ENCODE data around the gene SLC5A10. TPM values are rescaled to one million over a fixed set of nuclear protein-coding genes. Genes with fewer than 3 reads are reported as not detected.

Gene SLC5A10
- polyA plus RNA-seq, 1 donor from 2014 or later: not detected

GRCh38 chr17:18917506-18918032 is 34.4 kb upstream of the SLC5A10 start:
- no peak overlapping the region for H3K4me3 ChIP-seq (ENCODE audit: low read length)
- H3F3A ChIP-seq (ENCODE audit: insufficient read depth, low read length, poor library complexity, severe bottlenecking): no peaks in the 10 kb centered on the region
- no peaks in the 10 kb centered on the region for H4K20me1 ChIP-seq (ENCODE audit: insufficient read depth)
- no peak overlapping the region for H2AFZ ChIP-seq (ENCODE audit: low read depth, low read length)
- H3K27ac ChIP-seq (ENCODE audit: low read length): no peak overlapping the region
- no peaks in the 10 kb centered on the region for H3K79me2 ChIP-seq (replicated peaks; ENCODE audit: insufficient read depth, low read length)
- no peak overlapping the region for H3K9ac ChIP-seq (ENCODE audit: low read length)
- H3K27me3 ChIP-seq (ENCODE audit: insufficient read depth, low read depth, low read length): no peaks in the 10 kb centered on the region
- H3K9me2 ChIP-seq (ENCODE audit: insufficient read depth, low read length): no peaks in the 10 kb centered on the region
- peaks cover 4% of the 10 kb centered on the region for H3K36me3 ChIP-seq (ENCODE audit: insufficient read depth, low read length)
- TF ChIP-seq RAD21 (conservative IDR thresholded peaks at IDR 0.05): no peak
- no peak for TF ChIP-seq EZH2 (IDR thresholded peaks at IDR 0.05; ENCODE audit: borderline replicate concordance, insufficient read depth, low read length, poor library complexity, severe bottlenecking)
- TF ChIP-seq CTCF (IDR thresholded peaks at IDR 0.05; ENCODE audit: poor library complexity, severe bottlenecking): no peak
- no peak for TF ChIP-seq SMC3 (conservative IDR thresholded peaks at IDR 0.05; ENCODE audit: poor library complexity)
- H3K4me2 ChIP-seq (ENCODE audit: low read length): no peak overlapping the region
- H3K9me3 ChIP-seq (ENCODE audit: low read length): no peaks in the 10 kb centered on the region

GRCh38 chr17:18919963-18920362 is 32.0 kb upstream of the SLC5A10 start:
- H3K9me3 ChIP-seq (ENCODE audit: low read length): no peaks in the 10 kb centered on the region
- H2AFZ ChIP-seq (ENCODE audit: low read depth, low read length): no peak overlapping the region
- H4K20me1 ChIP-seq (ENCODE audit: insufficient read depth): no peaks in the 10 kb centered on the region
- H3K4me3 ChIP-seq (ENCODE audit: low read length): no peak overlapping the region
- no peak overlapping the region for H3K4me2 ChIP-seq (ENCODE audit: low read length)
- no peaks in the 10 kb centered on the region for H3K9me2 ChIP-seq (ENCODE audit: insufficient read depth, low read length)
- H3K27me3 ChIP-seq (ENCODE audit: insufficient read depth, low read depth, low read length): no peaks in the 10 kb centered on the region
- no peak overlapping the region for H3K27ac ChIP-seq (ENCODE audit: low read length)
- no peaks in the 10 kb centered on the region for H3F3A ChIP-seq (ENCODE audit: insufficient read depth, low read length, poor library complexity, severe bottlenecking)
- TF ChIP-seq POLR2AphosphoS5 (IDR thresholded peaks at IDR 0.05): no peak
- TF ChIP-seq RAD21 (conservative IDR thresholded peaks at IDR 0.05): no peak
- TF ChIP-seq MXI1 (conservative IDR thresholded peaks at IDR 0.05; ENCODE audit: poor library complexity, severe bottlenecking): no peak
- no peak for TF ChIP-seq EP300 (conservative IDR thresholded peaks at IDR 0.05; ENCODE audit: poor library complexity, severe bottlenecking)
- no peak for TF ChIP-seq EZH2 (IDR thresholded peaks at IDR 0.05; ENCODE audit: borderline replicate concordance, insufficient read depth, low read length, poor library complexity, severe bottlenecking)
- TF ChIP-seq SMC3 (conservative IDR thresholded peaks at IDR 0.05; ENCODE audit: poor library complexity): no peak
- peaks cover 4% of the 10 kb centered on the region for H3K79me2 ChIP-seq (replicated peaks; ENCODE audit: insufficient read depth, low read length)
- peaks cover 4% of the 10 kb centered on the region for H3K36me3 ChIP-seq (ENCODE audit: insufficient read depth, low read length)
- no peak overlapping the region for H3K9ac ChIP-seq (ENCODE audit: low read length)

- Histone ChIP-seq H3F3A (ENCODE audit: insufficient read depth, low read length, poor library complexity, severe bottlenecking) (no peaks in the 10 kb centered on the region), H3K4me2 (ENCODE audit: low read length) (no peak overlapping the region), H3K27ac (ENCODE audit: low read length) (no peak overlapping the region), H3K9me3 (ENCODE audit: low read length) (no peaks in the 10 kb centered on the region), H3K27me3 (ENCODE audit: insufficient read depth, low read depth, low read length) (no peaks in the 10 kb centered on the region), H3K4me3 (ENCODE audit: low read length) (no peak overlapping the region), H3K79me2 (replicated peaks; ENCODE audit: insufficient read depth, low read length) (peaks cover 8% of the 10 kb centered on the region), H3K9ac (ENCODE audit: low read length) (no peak overlapping the region), H2AFZ (ENCODE audit: low read depth, low read length) (no peak overlapping the region), H4K20me1 (ENCODE audit: insufficient read depth) (no peaks in the 10 kb centered on the region), H3K36me3 (ENCODE audit: insufficient read depth, low read length) (no peaks in the 10 kb centered on the region), H3K9me2 (ENCODE audit: insufficient read depth, low read length) (no peaks in the 10 kb centered on the region)
- TF ChIP-seq REST (IDR thresholded peaks at IDR 0.05; ENCODE audit: borderline replicate concordance) (no peak), MXI1 (conservative IDR thresholded peaks at IDR 0.05; ENCODE audit: poor library complexity, severe bottlenecking) (no peak), EZH2 (IDR thresholded peaks at IDR 0.05; ENCODE audit: borderline replicate concordance, insufficient read depth, low read length, poor library complexity, severe bottlenecking) (no peak), RAD21 (conservative IDR thresholded peaks at IDR 0.05) (no peak), CTCF (IDR thresholded peaks at IDR 0.05; ENCODE audit: poor library complexity, severe bottlenecking) (no peak), SMC3 (conservative IDR thresholded peaks at IDR 0.05; ENCODE audit: poor library complexity) (no peak), TAF1 (IDR thresholded peaks at IDR 0.05; ENCODE audit: low read depth) (no peak), POLR2AphosphoS5 (IDR thresholded peaks at IDR 0.05) (no peak), EP300 (conservative IDR thresholded peaks at IDR 0.05; ENCODE audit: poor library complexity, severe bottlenecking) (no peak)
These were observed 31.0 kb upstream of the SLC5A10 start for GRCh38 chr17:18920911-18921441.

Data from neural cell (in vitro differentiated cells).